Gastroesophageal sphincter (tissue), 3 donors: ENCODE data around the gene ETDA.

Experiments used
- CTCF ChIP-seq, 4 experiments: fragments of 200-600 bp in 2 of 4; fragments of 450-650 bp in 2 of 4; sonication (generic) in 1 of 4; IDR thresholded peaks; one replicate each; pipeline ENCODE4 v1.5.1; 2017 to 2019; ENCODE audit warnings: antibody characterized with exemption in 4 of 4, mild to moderate bottlenecking in 2 of 4, moderate library complexity in 2 of 4
- POLR2A ChIP-seq, 2 donors: fragments of 450-650 bp; IDR thresholded peaks; one replicate each; pipeline ENCODE4 v1.6.1; 2017; ENCODE audit warnings: antibody characterized with exemption in 2 of 2, mild to moderate bottlenecking in 2 of 2, moderate library complexity in 1 of 2

GRCh38 chrX:135213200-135213844, 38.5 kb upstream of the ETDA start:
- TF ChIP-seq CTCF (IDR thresholded peaks at IDR 0.05) (no peak), POLR2A (IDR thresholded peaks at IDR 0.05) (no peak)
